ENCODE data around the gene CHAF1B.

- TF ChIP-seq, protein P1, sequence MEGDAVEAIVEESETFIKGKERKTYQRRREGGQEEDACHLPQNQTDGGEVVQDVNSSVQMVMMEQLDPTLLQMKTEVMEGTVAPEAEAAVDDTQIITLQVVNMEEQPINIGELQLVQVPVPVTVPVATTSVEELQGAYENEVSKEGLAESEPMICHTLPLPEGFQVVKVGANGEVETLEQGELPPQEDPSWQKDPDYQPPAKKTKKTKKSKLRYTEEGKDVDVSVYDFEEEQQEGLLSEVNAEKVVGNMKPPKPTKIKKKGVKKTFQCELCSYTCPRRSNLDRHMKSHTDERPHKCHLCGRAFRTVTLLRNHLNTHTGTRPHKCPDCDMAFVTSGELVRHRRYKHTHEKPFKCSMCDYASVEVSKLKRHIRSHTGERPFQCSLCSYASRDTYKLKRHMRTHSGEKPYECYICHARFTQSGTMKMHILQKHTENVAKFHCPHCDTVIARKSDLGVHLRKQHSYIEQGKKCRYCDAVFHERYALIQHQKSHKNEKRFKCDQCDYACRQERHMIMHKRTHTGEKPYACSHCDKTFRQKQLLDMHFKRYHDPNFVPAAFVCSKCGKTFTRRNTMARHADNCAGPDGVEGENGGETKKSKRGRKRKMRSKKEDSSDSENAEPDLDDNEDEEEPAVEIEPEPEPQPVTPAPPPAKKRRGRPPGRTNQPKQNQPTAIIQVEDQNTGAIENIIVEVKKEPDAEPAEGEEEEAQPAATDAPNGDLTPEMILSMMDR (IDR thresholded peaks at IDR 0.05): no peak
- no peak for TF ChIP-seq POLR2A (IDR thresholded peaks at IDR 0.05)
Observed at GRCh38 chr21:36379251-36379650, 5.9 kb upstream of the CHAF1B start.

All from testis (tissue), 2 donors.